ENCODE data around the gene KIAA1671. TPM values are rescaled to one million over a fixed set of nuclear protein-coding genes. Genes with fewer than 3 reads are reported as not detected.

The KIAA1671 gene
- total and polyA plus RNA-seq, 2 donors (not counting 1 experiment from before 2014, with no cell fraction given) = 0.01 to 0.02 TPM

- H4K20me1 ChIP-seq (ENCODE audit: control insufficient read depth, insufficient read depth, low read length, poor library complexity, severe bottlenecking) = no peaks in the 10 kb centered on the region
- peaks cover 0 to 10% (median 2%) of the 10 kb centered on the region in 4 experiments for H3K27me3 ChIP-seq (replicated peaks in 1 of 4; ENCODE audit: control extremely low read depth in 1 of 4, control insufficient read depth in 3 of 4, insufficient read depth in 4 of 4, low read length in 3 of 4)
- H3K27ac ChIP-seq (ENCODE audit: low read length in 2 of 2) = no peak overlapping the region
- H3K9me3 ChIP-seq (ENCODE audit: control extremely low read depth in 1 of 3, control insufficient read depth in 2 of 3, insufficient read depth in 1 of 3, low read length in 2 of 3) = peaks cover 0 to 12% (median 3%) of the 10 kb centered on the region in 3 donors
- Mint-ChIP-seq H3K27ac (no peak overlapping the region), H3K27me3 (peaks cover 29% of the 10 kb centered on the region), H3K4me1 (no peaks in the 10 kb centered on the region), H3K9me3 (ENCODE audit: insufficient read depth) (peaks cover 3% of the 10 kb centered on the region), H3K4me3 (no peak overlapping the region)
- ATAC-seq (ENCODE audit: low read depth) (no peak), DNase-seq (no peak)
- H3K9ac ChIP-seq (ENCODE audit: low read length) = no peak overlapping the region
- ChIA-PET POLR2A (no interaction called here), CTCF (no interaction called here)
- TF ChIP-seq CTCF (IDR thresholded peaks at IDR 0.05) (no peak), EZH2 (IDR thresholded peaks at IDR 0.05; ENCODE audit: borderline replicate concordance, insufficient read depth, low read depth, low read length, poor library complexity, severe bottlenecking) (no peak)
- H2AFZ ChIP-seq (ENCODE audit: insufficient read depth, low read depth, low read length, poor library complexity, severe bottlenecking) = no peak overlapping the region
- H3K4me2 ChIP-seq (replicated peaks; ENCODE audit: low read depth, low read length, poor library complexity, severe bottlenecking) = no peak overlapping the region
- no CpG with 5 or more reads among the region's 6 CpGs for WGBS (ENCODE audit: insufficient coverage)
- H3K36me3 ChIP-seq (replicated peaks in 1 of 2; ENCODE audit: control extremely low read depth in 1 of 2, control insufficient read depth in 1 of 2, extremely low read depth in 1 of 2, insufficient read depth in 2 of 2, low read length in 1 of 2) = no peaks in the 10 kb centered on the region
- intact Hi-C loops (cut with micrococcal nuclease) = no loop called here
- no peaks in the 10 kb centered on the region for H3K79me2 ChIP-seq (ENCODE audit: control insufficient read depth, insufficient read depth, low read length)
- no peak overlapping the region for H3K4me3 ChIP-seq (ENCODE audit: control extremely low read depth in 1 of 5, extremely low read depth in 1 of 5, insufficient read depth in 1 of 5, low read depth in 2 of 5, low read length in 4 of 5)
- H3K4me1 ChIP-seq (ENCODE audit: control insufficient read depth in 2 of 2, insufficient read depth in 2 of 2, low read length in 2 of 2) = no peaks in the 10 kb centered on the region
Measured at GRCh38 chr22:25104367-25104766, 151.9 kb downstream of the KIAA1671 start.

- WGBS (ENCODE audit: insufficient coverage) = 61% methylated on average over 4 of the region's 7 CpGs
- Mint-ChIP-seq H3K9me3 (ENCODE audit: insufficient read depth) (peaks cover 3% of the 10 kb centered on the region), H3K27ac (no peak overlapping the region), H3K4me1 (peaks cover 5% of the 10 kb centered on the region), H3K27me3 (peaks cover 46% of the 10 kb centered on the region), H3K4me3 (no peak overlapping the region)
- Histone ChIP-seq H3K27me3 (replicated peaks in 1 of 4; ENCODE audit: control extremely low read depth in 1 of 4, control insufficient read depth in 3 of 4, insufficient read depth in 4 of 4, low read length in 3 of 4) (peaks cover 0 to 25% (median 4%) of the 10 kb centered on the region in 4 experiments), H3K4me2 (replicated peaks; ENCODE audit: low read depth, low read length, poor library complexity, severe bottlenecking) (no peak overlapping the region), H3K4me3 (ENCODE audit: control extremely low read depth in 1 of 5, extremely low read depth in 1 of 5, insufficient read depth in 1 of 5, low read depth in 2 of 5, low read length in 4 of 5) (no peak overlapping the region), H2AFZ (ENCODE audit: insufficient read depth, low read depth, low read length, poor library complexity, severe bottlenecking) (no peak overlapping the region), H3K79me2 (ENCODE audit: control insufficient read depth, insufficient read depth, low read length) (no peaks in the 10 kb centered on the region), H4K20me1 (ENCODE audit: control insufficient read depth, insufficient read depth, low read length, poor library complexity, severe bottlenecking) (no peaks in the 10 kb centered on the region), H3K4me1 (ENCODE audit: control insufficient read depth in 2 of 2, insufficient read depth in 2 of 2, low read length in 2 of 2) (peaks cover 7% of the 10 kb centered on the region in 2 donors), H3K9ac (ENCODE audit: low read length) (no peak overlapping the region), H3K36me3 (replicated peaks in 1 of 2; ENCODE audit: control extremely low read depth in 1 of 2, control insufficient read depth in 1 of 2, extremely low read depth in 1 of 2, insufficient read depth in 2 of 2, low read length in 1 of 2) (no peaks in the 10 kb centered on the region), H3K9me3 (ENCODE audit: control extremely low read depth in 1 of 3, control insufficient read depth in 2 of 3, insufficient read depth in 1 of 3, low read length in 2 of 3) (peaks cover 0 to 12% (median 3%) of the 10 kb centered on the region in 3 donors), H3K27ac (ENCODE audit: low read length in 2 of 2) (no peak overlapping the region)
- DNase-seq (no peak), ATAC-seq (ENCODE audit: low read depth) (no peak)
- no peak for TF ChIP-seq CTCF (IDR thresholded peaks at IDR 0.05)
- no peak for TF ChIP-seq EZH2 (IDR thresholded peaks at IDR 0.05; ENCODE audit: borderline replicate concordance, insufficient read depth, low read depth, low read length, poor library complexity, severe bottlenecking)
- intact Hi-C loops (cut with micrococcal nuclease) = no loop called here
- ChIA-PET CTCF (no interaction called here), POLR2A (no interaction called here)
Measured at GRCh38 chr22:25105817-25106650, 153.5 kb downstream of the KIAA1671 start.
